Uterus (tissue), 4 donors: ENCODE results near the gene SRC. TPM values are rescaled to one million over a fixed set of nuclear protein-coding genes. Genes with fewer than 3 reads are reported as not detected.

Experiments used
- DNase-seq, 2 donors: peaks; one replicate each; pipeline ENCODE4 v3.0.0-alpha.2; 2019 to 2020
- H3K27ac ChIP-seq, 2 donors: fragments of 200-600 bp; sonication (generic); 1 replicate in 1 of 2; 2 replicates in 1 of 2; pipeline ENCODE4 v1.5.1; 2016 to 2018
- H3K27me3 ChIP-seq, 2 donors: fragments of 200-600 bp; sonication (generic); one replicate each; pipeline ENCODE4 v1.5.1; 2018 to 2019; ENCODE audit warnings: control low read depth in 1 of 2
- H3K36me3 ChIP-seq, 2 donors: fragments of 200-600 bp; sonication (generic); one replicate each; pipeline ENCODE4 v1.5.1; 2019; ENCODE audit warnings: control low read depth in 1 of 2
- H3K4me1 ChIP-seq, 2 donors: fragments of 200-600 bp; sonication (generic); one replicate each; pipeline ENCODE4 v1.5.1; 2018 to 2019; ENCODE audit warnings: control low read depth in 1 of 2
- H3K4me3 ChIP-seq, 2 donors: fragments of 200-600 bp; sonication (generic); 1 replicate in 1 of 2; 2 replicates in 1 of 2; pipeline ENCODE4 v1.5.1; 2018 to 2019; ENCODE audit warnings: mild to moderate bottlenecking in 1 of 2
- H3K9me3 ChIP-seq, 2 donors: fragments of 200-600 bp; sonication (generic); one replicate each; pipeline ENCODE4 v1.5.1; 2019; ENCODE audit warnings: control low read depth in 1 of 2
- CTCF ChIP-seq, 4 experiments: fragments of 200-600 bp in 2 of 4; fragments of 450-650 bp in 2 of 4; sonication (generic) in 2 of 4; IDR thresholded peaks; one replicate each; pipeline ENCODE4 v1.5.1; 2016 to 2019; ENCODE audit warnings: antibody characterized with exemption in 4 of 4, mild to moderate bottlenecking in 2 of 4, moderate library complexity in 1 of 4
- POLR2A ChIP-seq, 2 donors: fragments of 450-650 bp; IDR thresholded peaks; one replicate each; pipeline ENCODE4 v1.6.1; 2016; ENCODE audit warnings: antibody characterized with exemption in 2 of 2, mild to moderate bottlenecking in 1 of 2, moderate library complexity in 1 of 2
- intact Hi-C: fragments of 100-400 bp; cut with DNase I; formaldehyde crosslinking; loops from one replicate; pipeline ENCODE4 v1.15.1; 2023; ENCODE audit warnings: low total_unique reads
- total RNA-seq, 4 donors: library from RNA; depleted of rRNA in 3 of 4; stranded (reverse); fragments of >200 nt in 3 of 4; gene quantifications; one replicate each; pipeline versions ENCODE4 v1.1.0 to v1.2.4, GENCODE V29; 2014 to 2023
- donor health status: DM: yes; HTN: yes; CAD: no.

The SRC gene
- total RNA-seq, 4 donors from 2014 or later: 25.0 to 110 (median 34.1) TPM

- H3K27ac ChIP-seq: peak overlapping the region in 1 of 2 donors; percentile 67
- intact Hi-C loops: no loop called here
- TF ChIP-seq CTCF (IDR thresholded peaks at IDR 0.05): no peak
- no peak for TF ChIP-seq POLR2A (IDR thresholded peaks at IDR 0.05)
- DNase-seq: no peak
- peaks cover 0 to 5% of the 10 kb centered on the region in 2 donors for H3K4me1 ChIP-seq
- no peaks in the 10 kb centered on the region for H3K9me3 ChIP-seq
- no peak overlapping the region for H3K4me3 ChIP-seq
- no peaks in the 10 kb centered on the region for H3K27me3 ChIP-seq
- no peaks in the 10 kb centered on the region for H3K36me3 ChIP-seq
These were observed 9.6 kb downstream of the SRC start for GRCh38 chr20:37355252-37356180.

- peaks cover 0 to 5% of the 10 kb centered on the region in 2 donors for H3K4me1 ChIP-seq
- H3K9me3 ChIP-seq: no peaks in the 10 kb centered on the region
- peak overlapping the region; percentile 6 to 67 for H3K27ac ChIP-seq
- peak; percentile 52 to 56 for DNase-seq
- intact Hi-C loops: no loop called here
- H3K27me3 ChIP-seq: no peaks in the 10 kb centered on the region
- no peak overlapping the region for H3K4me3 ChIP-seq
- TF ChIP-seq POLR2A (IDR thresholded peaks at IDR 0.05) (no peak), CTCF (IDR thresholded peaks at IDR 0.05) (no peak)
- H3K36me3 ChIP-seq: no peaks in the 10 kb centered on the region
These were observed 10.4 kb downstream of the SRC start for GRCh38 chr20:37356387-37356786.

GRCh38 chr20:37356961-37357371 lies 11.0 kb downstream of the SRC start:
- DNase-seq: no peak
- H3K27me3 ChIP-seq: no peaks in the 10 kb centered on the region
- H3K27ac ChIP-seq: peak overlapping the region; percentile 6 to 67
- no peak overlapping the region for H3K4me3 ChIP-seq
- no peaks in the 10 kb centered on the region for H3K36me3 ChIP-seq
- no peaks in the 10 kb centered on the region for H3K9me3 ChIP-seq
- intact Hi-C loops: no loop called here
- TF ChIP-seq POLR2A (IDR thresholded peaks at IDR 0.05) (no peak), CTCF (IDR thresholded peaks at IDR 0.05) (no peak)
- H3K4me1 ChIP-seq: peaks cover 0 to 5% of the 10 kb centered on the region in 2 donors

GRCh38 chr20:37357481-37358365 lies 11.8 kb downstream of the SRC start:
- DNase-seq: no peak
- H3K4me3 ChIP-seq: no peak overlapping the region
- H3K9me3 ChIP-seq: no peaks in the 10 kb centered on the region
- peak overlapping the region; percentile 33 to 55 for H3K27ac ChIP-seq
- intact Hi-C loops: no loop called here
- H3K36me3 ChIP-seq: no peaks in the 10 kb centered on the region
- peaks cover 0 to 5% of the 10 kb centered on the region in 2 donors for H3K4me1 ChIP-seq
- no peaks in the 10 kb centered on the region for H3K27me3 ChIP-seq
- TF ChIP-seq POLR2A (IDR thresholded peaks at IDR 0.05): no peak
- TF ChIP-seq CTCF (IDR thresholded peaks at IDR 0.05): no peak
